ENCODE measurements around the gene CCDC88C. TPM values are rescaled to one million over a fixed set of nuclear protein-coding genes. Genes with fewer than 3 reads are reported as not detected.

CCDC88C gene
- polyA plus RNA-seq, 3 donors: 4.7 to 7.6 (median 5.8) TPM

- no peak overlapping the region for H3K27ac ChIP-seq (ENCODE audit: low read depth, low read length)
- 77 to 83% (median 77%) methylated on average over 19 of the region's 19 CpGs for WGBS, 3 donors
These were observed 30.3 kb downstream of the CCDC88C start for GRCh38 chr14:91387169-91387835.

DNA sequence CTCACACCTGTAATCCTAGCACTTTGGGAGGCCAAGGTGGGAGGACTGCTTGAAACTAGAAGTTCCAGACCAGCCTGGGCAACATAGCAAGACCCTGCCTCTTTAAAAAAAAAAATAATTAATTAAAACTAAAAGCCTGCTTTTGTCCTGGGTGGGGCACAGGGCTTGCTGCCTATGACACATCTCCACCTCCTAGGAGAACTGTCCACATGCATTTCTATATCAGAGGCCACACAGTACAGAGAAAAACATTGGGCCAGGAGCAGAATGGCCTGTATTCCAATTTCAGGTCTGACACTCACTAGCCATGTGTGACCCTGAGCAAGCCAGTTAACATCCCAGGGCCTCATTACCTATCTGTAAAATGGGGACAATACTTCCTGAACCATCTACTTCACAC is 31.9 kb downstream of the CCDC88C start:
- no peak overlapping the region for H3K27ac ChIP-seq (ENCODE audit: low read depth, low read length)

DNA sequence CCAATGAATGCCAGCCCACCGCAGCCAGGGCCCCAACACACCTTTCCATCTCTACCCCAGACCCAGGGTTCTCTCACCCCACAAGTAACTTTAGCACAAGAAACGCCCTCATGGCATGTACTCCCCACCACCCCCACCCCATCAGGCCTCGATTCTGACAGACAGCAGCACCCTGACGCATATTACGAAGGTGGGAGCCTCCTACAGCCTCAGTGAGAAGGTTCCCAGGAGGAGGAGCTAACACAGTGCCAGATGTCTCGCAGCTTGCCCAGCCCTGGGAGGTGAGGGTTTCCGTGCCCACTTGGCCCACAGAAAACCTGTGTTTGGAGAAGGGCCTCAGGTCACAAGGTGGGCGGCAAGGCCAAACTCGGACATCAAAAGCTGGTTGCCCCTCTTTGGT is 32.4 kb downstream of the CCDC88C start:
- 93 to 97% (median 96%) methylated on average over 9 of the region's 9 CpGs for WGBS, 3 donors
- no peak overlapping the region for H3K27ac ChIP-seq (ENCODE audit: low read depth, low read length)

DNA sequence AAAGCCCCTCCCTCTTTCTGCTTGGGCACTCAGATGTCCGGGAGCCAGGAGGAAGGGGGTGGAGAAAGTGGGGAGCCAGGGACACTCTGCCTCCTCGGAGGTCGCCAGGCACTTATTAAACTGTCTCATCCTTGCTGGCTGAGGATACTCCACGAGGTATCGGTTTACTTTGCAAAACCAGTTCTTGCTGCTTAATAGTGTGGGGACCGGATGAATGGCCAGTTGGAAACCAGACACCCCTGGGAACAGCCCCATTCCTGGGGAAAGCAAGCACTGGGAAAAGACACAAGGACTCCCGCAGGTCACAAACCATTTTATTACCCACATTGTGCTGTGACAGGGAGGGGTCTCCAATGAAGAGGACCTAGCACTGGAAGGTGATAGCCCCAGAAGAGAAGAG is 34.2 kb downstream of the CCDC88C start:
- 60 to 71% (median 69%) methylated on average over 7 of the region's 7 CpGs for WGBS, 3 donors
- H3K27ac ChIP-seq (ENCODE audit: low read depth, low read length): no peak overlapping the region

- 95 to 96% (median 96%) methylated on average over 13 of the region's 13 CpGs for WGBS, 3 donors
- H3K27ac ChIP-seq (ENCODE audit: low read depth, low read length): no peak overlapping the region
These were observed 35.6 kb downstream of the CCDC88C start for GRCh38 chr14:91381801-91382670.

DNA sequence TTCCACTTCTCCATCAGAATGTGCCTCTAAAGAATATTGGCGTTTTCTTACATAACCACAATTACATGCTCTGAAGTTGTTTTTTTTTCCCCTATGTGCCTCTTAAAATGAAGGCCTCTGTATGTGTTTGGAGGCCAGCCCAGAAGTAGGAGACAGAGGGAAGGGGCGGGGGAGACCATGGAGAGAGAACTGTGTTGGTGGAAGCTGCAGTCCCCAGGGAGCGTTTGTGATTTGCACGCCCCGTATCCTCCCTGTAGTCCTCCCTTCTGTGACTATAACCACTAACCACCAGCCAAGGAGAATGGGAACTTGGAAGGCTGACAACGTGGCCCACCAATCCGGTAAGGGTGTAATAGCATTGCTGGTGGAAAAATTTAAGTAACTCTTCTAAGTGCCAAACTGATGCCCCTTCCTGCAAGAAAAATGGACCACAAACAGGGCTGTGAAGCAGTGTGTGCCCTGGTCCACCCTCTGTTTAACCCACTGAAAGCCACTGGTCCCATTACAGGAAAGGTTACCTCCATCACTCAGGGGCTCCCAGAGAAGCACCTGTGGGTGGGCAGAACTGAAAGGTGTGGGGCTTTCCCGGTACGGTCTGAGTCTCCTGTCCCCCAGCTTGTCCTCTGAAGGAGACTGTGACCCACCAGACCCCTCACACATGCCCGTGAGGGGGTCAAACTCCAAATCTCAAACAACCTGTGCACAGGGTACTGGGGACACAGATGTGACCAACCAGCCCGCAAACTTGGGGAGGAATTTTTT is 36.8 kb downstream of the CCDC88C start:
- 38 to 74% (median 40%) methylated on average over 11 of the region's 11 CpGs for WGBS, 3 donors
- H3K27ac ChIP-seq (ENCODE audit: low read depth, low read length): no peak overlapping the region

- no peak overlapping the region for H3K27ac ChIP-seq (ENCODE audit: low read depth, low read length)
- 76 to 88% (median 81%) methylated on average over 5 of the region's 5 CpGs for WGBS, 3 donors
These were observed 37.5 kb downstream of the CCDC88C start for GRCh38 chr14:91380123-91380522.

- 84 to 88% (median 86%) methylated on average over 13 of the region's 13 CpGs for whole genome bisulfite sequencing, 3 donors
- no peak overlapping the region for H3K27ac ChIP-seq (ENCODE audit: low read depth, low read length)
These were observed 38.1 kb downstream of the CCDC88C start for GRCh38 chr14:91379579-91379932.

DNA sequence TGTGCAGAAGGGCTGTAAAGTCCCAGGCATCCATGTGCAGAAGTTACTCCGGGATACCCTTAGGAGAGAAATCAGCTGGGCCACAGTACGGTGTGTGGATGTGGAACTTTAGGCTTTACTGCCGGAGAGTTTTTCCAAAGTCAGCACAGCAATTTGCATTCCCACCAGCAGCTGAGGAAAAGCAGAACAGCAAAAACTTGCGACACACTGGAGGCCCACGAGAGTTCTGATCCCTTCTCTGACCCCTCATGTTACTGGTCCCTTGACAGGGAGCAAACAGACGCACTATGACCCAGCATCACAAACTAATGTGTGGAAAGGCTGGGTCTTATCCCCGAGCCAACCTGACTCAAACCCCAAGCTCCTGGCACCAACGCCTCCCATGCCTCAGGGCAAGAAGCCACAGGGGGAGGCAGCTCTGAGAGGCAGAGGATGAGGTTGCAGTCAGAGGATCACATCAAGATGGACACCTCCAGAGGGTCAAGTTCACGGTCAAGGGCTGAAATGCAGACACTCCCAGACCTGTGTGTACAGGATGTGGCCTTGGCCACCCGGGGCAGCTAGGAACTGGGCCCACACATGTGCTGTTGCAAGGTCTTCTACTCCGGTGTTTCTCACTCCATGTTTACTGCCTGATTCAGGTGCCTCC is 38.6 kb downstream of the CCDC88C start:
- H3K27ac ChIP-seq (ENCODE audit: low read depth, low read length): no peak overlapping the region
- 38 to 67% (median 46%) methylated on average over 11 of the region's 11 CpGs for whole genome bisulfite sequencing, 3 donors

DNA sequence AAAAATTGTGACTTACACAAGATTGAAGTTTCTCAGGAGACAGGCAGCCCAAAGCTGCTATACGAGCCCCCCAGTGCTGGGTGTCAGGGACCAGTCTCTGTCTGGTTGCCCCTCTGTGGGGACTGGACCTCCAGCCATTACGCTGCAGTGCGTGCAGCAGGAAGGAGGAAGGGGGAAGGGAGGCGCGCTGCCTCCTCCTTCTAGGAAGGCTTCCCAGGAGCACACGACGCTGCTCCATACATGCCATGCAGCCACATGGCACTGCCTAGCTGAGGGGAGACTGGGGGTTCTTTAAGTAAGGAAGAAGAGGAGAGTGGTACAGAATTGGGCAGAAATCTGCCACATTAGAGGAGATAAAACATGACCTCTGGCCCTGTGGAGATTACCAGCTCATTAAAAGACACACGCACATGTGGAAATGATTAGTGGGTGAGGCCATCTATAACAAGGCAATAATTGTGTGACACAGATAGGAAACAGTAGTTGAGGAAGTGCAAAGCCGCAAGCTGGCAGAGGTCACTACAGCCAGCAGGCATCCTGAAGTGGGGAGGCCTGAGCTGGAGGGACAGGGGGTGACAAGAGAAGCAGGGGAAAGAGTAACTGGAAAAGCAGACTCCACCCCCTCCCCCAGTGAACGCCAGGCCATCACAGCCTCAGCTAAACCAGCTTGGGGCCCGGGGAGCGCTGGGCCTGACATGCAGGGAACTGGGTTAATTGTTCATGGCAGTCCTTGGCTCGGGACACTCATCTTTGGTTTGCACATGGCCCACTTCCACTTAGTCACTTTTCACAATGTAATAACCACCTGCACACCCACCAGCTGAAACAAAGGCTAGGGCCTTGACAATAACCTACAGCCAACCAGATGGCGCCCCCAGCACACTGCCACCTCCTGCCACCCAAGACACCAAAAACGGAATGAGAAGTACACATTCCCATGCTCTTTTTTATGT is 39.6 kb downstream of the CCDC88C start:
- H3K27ac ChIP-seq (ENCODE audit: low read depth, low read length): no peak overlapping the region
- 39 to 71% (median 47%) methylated on average over 15 of the region's 15 CpGs for WGBS, 3 donors

DNA sequence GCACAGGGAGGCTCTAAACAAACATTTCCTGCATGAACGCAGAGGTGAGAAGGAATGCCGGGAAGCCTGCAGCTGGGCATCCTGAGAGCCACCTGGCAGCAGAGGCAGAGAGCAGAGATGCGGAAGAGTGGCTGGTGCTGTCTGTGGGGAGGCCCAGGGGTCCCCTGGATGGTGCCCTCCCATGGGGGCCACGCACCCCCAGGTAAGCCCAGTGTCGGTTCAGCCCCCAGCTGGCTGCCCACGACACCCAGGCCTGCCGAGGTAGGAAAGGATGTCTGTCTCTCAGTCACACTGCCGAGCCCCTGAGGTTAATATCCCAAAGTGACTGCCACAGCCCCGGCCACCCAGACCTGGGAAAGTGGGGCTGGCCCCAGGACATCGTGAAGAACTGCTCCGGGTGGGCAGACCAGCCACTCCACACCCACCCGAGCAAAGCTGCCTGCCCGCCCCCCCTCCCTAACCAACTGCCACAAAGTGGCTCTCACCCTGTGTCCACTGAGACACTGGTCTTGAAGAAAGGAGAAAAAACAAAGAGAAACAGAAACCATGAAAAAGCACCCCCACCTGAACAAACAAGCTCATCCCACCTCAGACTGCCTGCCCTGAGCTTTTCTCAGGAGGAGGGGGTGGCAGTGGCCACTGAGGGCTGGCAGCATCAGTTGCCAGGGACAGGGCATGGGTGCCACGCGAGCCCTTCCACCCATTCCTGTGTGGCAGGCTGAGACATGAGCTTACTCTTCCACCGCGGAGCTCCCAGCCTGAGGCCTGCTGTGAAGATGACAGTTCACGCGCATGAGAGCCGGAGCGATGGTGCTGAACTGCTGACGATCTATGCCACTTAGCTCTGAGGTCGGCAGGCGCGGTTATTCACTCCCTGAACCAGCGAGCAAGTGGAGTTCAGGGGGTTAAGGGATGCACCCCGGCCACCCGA is 40.8 kb downstream of the CCDC88C start:
- 85 to 89% (median 86%) methylated on average over 28 of the region's 28 CpGs for WGBS, 3 donors
- no peak overlapping the region for H3K27ac ChIP-seq (ENCODE audit: low read depth, low read length)

DNA sequence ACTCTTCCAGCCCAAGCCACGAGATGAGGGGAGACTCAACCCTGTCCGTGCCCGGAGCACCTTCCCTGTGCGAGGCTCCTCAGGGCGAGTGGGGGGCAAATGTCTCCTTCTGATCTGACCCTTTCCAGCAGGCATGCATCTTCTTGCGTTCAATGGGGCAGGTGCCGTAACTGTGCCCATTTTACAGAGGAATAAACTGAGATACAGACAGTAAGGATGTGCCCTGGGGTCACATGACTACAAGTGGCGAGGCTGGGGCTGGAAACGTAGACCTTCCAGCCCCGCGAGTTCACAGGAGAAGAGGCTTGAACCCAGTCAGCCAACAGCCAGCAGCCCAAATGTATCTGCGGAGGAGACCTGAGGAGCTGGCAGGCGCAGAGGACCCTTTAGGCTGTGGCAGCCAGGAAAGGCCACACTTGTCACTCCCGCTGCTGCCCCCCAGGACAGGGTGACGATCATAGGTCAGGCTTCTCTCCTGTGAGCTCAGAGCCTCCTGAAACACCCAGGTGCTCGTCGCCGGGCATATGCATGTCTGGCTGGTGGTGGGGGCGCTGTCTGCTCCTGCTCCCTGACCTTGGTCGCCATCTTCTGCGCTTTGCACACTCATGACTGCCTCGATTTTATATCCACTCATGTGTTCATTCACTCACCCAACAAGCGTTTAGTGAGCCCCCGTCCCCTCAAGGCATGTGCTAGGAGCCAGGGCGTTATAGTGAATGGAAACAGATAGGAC is 41.7 kb downstream of the CCDC88C start:
- whole genome bisulfite sequencing, 3 donors: 87 to 94% (median 90%) methylated on average over 25 of the region's 25 CpGs
- no peak overlapping the region for H3K27ac ChIP-seq (ENCODE audit: low read depth, low read length)

DNA sequence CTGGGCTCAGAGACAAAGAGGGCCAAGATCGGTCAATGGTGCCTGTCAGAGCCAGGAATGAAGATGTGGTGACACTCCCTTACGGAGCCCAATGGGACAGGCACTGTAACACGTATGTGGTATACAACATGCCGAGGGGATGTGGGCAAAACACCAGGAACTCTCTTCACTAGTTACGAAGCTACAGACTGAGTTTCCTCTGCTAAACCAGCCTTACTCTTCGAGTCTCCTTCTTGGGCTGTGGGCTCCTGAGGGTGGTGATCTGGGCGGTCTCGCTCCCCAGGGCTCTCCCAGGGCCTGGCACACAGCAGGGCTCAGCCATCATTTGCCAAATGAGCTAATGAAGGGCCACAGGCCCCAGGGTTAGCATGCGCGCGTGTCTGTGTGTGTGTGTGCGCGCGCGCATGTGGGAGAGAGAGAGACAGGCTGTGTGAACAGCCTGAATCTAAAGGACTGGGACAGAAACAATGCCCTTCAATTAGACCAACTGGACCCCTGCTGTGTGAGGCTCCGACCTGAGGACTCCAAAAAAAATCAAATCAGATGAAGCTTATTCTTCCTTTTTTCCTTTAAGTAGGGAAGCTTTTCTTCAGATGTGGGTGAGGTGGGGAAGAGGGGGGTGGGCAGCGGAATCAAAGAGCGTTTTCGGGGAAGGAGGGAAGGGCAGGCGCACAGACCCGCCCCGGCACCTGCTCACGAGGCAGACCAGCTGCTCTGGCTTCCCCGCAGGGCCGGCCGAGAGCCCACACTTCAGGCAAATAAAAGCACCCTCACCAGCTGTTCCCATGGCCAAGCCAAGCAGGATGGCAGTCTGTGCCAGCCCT is 42.5 kb downstream of the CCDC88C start:
- H3K27ac ChIP-seq (ENCODE audit: low read depth, low read length): no peak overlapping the region
- WGBS, 3 donors: 72 to 85% (median 82%) methylated on average over 25 to 26 of the region's 26 CpGs

DNA sequence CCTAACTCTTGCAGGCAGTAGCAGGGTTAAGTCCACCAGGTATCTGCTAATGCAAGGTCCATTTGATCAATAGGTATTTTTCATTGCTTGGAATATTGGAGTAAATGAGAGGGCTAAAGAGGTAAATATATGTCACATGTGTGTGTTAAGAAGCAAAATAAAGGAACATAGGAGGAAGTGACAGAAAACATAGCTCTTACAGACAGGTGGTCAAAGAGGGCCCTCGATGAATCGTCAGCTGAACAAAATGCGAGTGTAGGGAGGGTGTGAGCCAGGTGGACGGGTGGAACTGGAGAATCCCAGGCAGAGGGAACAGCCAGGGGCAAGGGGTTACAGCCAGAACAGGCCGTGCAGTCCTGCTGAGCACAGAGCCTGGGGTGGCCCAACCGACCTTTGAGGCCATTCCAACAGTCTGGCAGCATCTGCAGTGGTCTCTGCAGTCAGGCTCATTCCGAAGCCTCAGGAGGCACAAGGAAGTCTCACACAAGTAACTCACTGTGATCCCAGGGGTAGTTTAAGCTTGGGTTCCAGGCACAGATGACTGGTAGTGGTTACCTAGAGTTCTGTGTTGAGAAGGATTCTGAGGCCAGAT is 43.2 kb downstream of the CCDC88C start:
- 67 to 84% (median 78%) methylated on average over 7 of the region's 7 CpGs for WGBS, 3 donors
- H3K27ac ChIP-seq (ENCODE audit: low read depth, low read length): no peak overlapping the region

All from adipose tissue (tissue), 3 donors.